Iris pigment epithelial cell (primary cell): ENCODE measurements around the gene RAB3C.
"Not testable (repeated sequence)": the region's sequence is repeated elsewhere in the genome, so short reads cannot be mapped to it uniquely, and the experiment has no call there.

Experiments
- DNase-seq: peaks from one replicate; pipeline ENCODE4 v3.0.0-alpha.2; 2011; ENCODE audit warnings: low read depth

RAB3C gene

GRCh38 chr5:58602889-58603288 lies 20.0 kb downstream of the RAB3C start:
- DNase-seq = not testable (repeated sequence)

GRCh38 chr5:58606064-58606463 lies 23.2 kb downstream of the RAB3C start:
- DNase-seq = no peak

GRCh38 chr5:58615972-58616371 lies 33.1 kb downstream of the RAB3C start:
- DNase-seq = no peak

DNA sequence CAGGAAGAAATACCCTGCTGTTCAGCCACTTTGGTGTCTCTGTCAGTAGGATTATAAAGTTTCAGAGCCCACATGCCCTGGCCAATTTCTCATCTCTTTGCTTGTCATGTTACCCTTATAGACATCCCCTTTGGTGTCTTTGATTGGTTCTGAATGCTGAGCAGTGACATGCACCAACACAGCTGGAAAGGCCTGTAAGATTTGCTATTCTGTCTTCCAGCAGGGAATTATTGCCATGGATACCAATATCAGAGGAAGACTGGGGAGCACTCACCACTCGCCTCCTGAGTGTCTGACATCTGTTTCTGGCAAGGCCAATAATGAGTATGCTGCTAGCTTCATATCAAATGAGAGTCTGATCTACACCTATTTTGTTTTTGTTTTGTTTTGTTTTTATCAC lies 34.4 kb downstream of the RAB3C start:
- no peak for DNase-seq

DNA sequence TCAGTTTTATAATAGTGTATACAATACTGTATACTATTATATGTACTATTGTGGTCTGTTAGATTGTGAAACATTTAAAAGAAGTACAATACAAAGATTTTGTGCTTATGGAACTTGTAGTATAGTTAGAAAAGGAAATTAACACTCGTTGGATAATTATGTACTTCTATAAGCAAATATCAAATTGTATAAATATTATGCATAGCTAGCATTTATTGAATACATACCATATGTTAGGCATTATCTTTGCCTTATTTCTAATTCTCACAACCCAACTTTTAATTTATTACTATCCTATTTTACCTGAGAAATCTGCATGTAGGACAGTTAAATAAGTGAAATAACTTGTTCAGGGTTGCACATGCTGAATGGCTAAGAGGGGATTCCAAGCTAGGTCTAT lies 37.5 kb downstream of the RAB3C start:
- no peak for DNase-seq

DNA sequence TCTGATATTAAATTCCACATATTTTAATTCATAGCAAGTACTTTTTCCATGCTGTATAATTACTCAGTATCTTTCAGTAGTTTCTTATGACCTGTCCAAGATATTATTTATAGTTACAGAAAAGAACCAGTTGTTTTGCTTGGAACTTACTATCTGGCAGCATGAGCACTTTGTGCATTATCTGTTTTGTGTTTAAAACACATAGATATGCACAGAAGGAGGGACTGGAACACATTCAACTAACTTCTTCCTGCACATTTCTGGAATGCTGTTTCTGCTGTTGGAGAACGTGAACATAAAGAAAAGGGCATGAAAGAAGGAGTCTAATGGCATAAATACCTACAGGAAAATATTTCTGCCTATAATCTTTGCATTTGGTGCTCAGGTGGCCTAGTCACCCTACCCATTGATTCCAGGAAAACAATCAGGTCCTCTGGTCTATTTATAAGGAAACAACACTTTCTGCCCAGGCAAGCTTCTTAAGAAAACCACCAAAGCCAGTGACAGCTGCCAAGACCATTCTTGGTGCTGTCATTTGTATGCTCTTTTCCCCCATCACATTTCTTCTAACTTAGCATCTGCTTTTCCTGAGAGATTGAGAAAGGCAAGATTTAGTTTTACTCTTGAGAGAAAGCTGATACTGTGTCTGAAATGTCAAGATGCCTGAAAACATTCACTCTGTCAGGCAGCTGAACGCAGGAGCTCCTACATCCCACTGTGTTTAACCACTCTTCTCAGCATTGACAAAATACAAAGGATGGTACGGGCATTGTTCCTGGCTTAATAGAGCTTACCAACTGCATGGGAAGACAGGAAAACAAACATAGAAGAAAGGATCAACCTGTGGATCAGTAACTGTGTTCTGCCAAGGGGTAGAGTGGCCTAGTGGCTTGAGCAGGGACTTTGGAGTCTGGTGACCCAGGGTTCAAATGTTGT lies 40.3 kb downstream of the RAB3C start:
- no peak for DNase-seq

GRCh38 chr5:58628626-58629025 lies 45.8 kb downstream of the RAB3C start:
- DNase-seq = no peak

GRCh38 chr5:58629271-58630159 lies 46.6 kb downstream of the RAB3C start:
- DNase-seq = no peak

GRCh38 chr5:58631895-58632294 lies 49.0 kb downstream of the RAB3C start:
- no peak for DNase-seq

- DNase-seq = no peak
These were observed 52.5 kb downstream of the RAB3C start for GRCh38 chr5:58635416-58635815.

DNA sequence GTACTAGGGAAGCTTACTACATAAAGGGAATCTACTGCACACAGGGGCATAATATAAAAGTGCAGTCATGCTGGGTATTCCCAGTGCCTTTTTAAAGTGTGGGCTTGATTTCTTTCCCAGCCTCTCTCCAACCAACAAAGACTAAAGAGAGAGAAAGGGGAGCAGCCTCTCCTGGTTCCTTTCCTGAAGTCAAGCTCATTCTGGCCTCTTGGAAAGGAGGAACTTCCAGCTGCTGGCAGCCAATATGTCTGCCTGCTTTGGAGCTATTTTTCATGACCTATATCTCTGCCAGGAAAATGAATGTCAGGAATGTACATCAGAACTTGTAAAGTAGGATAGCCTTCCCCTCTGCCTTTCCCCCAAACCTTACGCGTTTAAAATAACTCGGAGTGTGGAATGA lies 57.1 kb downstream of the RAB3C start:
- no peak for DNase-seq

DNA sequence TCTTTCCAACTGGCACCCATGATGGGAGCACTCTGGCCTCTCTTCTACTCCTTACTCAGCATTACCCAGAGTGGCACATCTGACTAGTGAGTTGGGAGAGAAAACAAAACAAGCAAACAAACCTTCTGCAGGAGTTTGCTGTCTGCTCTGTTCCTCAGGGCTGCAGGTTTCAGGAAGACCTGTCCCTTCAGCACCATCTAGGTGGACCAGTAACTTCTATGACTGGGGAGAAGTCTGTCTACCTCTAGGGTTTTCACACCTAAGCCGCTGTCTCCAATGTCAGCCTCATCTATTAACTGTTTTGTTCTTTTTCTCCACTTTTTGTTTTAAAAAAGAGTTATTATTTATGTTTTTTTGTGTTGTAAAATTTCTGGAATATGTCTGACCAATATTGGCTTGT lies 58.7 kb downstream of the RAB3C start:
- DNase-seq = no peak

DNA sequence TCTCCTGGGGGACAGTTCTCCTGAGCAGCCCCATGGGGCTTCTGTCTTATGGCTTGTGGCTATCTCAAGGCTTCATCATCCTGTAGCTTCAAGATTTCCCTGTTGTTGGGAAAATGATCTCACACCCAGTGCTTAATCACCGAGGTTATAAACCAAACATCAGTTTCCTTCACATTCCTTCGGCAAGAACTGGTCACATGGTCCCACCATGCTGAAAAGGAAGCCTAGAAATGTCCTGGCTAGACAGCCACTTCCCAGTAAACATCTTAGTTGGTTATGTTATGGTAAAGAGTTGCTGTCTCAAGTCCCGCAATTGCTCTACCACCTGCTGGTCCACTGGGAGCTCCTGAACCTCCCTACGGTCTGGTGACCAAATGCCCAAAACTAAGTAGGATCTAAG lies 66.0 kb downstream of the RAB3C start:
- DNase-seq = peak; percentile 20

DNA sequence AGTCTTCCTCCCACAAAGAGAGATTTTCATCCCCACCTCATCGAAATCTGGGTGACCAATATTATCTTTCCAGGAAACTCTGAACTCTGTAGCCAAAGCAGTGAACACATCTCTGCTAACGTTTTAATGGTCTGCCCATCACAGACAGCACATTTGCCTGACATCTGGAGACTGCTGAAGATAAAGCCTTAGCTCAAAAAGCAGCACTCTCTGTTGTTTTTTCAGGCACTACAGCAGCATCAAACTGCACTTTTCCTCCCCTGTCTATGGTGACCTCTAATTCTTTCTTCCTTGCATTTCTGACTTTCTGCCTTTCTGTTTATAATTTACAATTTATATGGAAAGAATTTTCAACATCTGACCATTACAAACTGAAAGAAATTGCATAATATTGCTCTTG lies 66.8 kb downstream of the RAB3C start:
- DNase-seq = no peak

DNA sequence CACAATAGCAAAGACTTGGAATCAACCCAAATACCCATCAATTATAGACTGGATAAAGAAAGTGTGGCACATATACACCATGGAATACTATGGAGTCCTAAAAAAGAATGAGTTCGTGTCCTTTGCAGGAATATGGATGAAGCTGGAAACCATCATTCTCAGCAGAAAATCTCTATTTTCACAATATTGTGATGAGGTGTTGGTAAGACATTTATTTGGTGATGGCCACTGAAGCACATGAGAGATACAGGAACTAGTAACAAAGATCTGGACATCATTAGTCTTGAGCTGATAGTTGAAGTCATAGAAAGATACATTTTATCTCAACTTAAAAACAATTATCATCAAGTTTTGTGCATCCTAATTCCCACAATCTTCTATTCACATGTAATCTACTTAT lies 70.6 kb downstream of the RAB3C start:
- no peak for DNase-seq

- no peak for DNase-seq
These were observed 83.3 kb downstream of the RAB3C start for GRCh38 chr5:58666141-58666540.

DNA sequence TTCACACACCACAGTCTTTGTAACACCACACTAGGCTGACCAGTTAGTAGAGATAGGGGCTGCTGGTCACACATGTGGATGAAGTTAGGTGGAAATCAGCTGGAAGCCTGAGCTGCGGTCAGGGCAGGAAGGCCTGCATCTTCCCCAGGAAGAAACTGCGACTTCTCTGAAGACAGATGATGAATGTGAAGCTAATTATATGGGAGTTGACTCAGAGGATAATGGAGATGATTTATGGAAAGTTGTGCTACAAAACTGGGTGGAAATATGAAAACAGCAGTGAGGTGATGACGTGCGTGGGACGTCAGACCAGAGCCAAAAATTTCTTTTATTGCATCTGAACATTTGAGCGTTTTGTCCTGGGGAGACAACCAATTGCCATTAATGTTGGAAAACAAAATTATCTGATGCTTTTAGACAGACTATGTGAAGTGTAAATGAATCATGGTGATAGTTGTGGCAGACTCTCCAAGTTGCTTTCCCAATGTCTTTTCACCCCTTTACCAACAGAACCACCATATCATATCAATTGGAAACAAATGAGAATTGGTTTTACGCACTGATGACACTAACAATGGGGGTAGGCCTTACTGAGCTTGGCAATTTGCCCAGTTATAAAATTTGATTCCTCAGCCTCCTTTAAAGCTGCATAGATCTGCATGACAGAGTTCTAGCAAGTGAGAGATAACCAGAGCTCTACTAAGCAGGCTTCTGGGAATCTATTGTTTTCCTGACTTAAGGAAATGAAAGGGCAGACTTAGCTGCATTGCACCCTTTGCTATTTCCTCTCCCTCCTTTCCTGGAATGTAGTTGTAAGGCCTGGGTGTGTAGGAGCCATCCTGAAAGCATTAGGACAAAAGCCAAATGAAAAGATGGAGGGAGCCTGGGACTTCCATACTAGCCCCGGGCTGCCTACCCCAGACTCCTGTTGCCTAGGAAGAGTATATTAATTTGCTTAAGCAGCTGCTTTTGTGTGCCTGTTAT lies 84.0 kb downstream of the RAB3C start:
- no peak for DNase-seq

DNA sequence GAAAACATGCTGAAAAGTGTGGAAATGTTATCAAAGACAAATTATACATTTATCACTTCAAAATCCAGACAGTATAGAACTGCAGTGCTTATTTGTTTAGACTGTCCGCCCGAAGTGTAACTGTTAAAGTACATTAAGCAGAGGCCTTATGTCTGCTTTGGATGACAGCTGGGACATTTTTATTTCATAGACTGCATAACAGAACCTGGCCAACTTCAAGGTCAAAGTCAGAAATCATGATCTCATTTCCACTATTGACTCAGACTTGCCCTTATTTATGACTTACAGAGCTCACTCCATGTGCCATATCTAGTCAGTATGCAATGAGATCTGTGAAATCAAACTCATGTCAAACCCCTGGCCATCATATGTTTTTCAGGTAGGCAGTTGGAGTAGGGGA lies 87.7 kb downstream of the RAB3C start:
- no peak for DNase-seq

- DNase-seq = no peak
These were observed 88.3 kb downstream of the RAB3C start for GRCh38 chr5:58671155-58671554.

GRCh38 chr5:58672521-58672920 lies 89.6 kb downstream of the RAB3C start:
- no peak for DNase-seq

DNA sequence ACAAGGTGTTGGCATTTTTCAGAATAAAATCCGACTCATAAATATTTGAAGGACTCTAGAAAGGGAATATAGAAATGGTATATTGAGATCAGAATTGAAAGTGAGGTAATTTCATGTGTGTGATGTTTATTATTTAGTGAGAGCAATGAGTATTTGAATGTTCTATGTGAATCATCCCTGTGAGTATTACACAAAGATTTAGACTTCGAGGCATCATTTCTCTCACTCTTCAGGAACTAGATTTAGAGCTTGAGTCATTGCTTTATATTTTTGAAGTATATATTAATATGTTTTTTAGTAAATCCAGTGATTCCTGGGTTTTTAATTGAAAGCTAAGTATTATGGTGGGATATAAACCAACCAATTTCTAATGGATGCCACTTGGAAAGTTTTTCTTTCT lies 91.2 kb downstream of the RAB3C start:
- no peak for DNase-seq

- no peak for DNase-seq
These were observed 91.8 kb downstream of the RAB3C start for GRCh38 chr5:58674711-58675110.
